ENCODE measurements around the gene AFTPH. TPM values are rescaled to one million over a fixed set of nuclear protein-coding genes. Genes with fewer than 3 reads are reported as not detected.

The AFTPH gene, protein sequence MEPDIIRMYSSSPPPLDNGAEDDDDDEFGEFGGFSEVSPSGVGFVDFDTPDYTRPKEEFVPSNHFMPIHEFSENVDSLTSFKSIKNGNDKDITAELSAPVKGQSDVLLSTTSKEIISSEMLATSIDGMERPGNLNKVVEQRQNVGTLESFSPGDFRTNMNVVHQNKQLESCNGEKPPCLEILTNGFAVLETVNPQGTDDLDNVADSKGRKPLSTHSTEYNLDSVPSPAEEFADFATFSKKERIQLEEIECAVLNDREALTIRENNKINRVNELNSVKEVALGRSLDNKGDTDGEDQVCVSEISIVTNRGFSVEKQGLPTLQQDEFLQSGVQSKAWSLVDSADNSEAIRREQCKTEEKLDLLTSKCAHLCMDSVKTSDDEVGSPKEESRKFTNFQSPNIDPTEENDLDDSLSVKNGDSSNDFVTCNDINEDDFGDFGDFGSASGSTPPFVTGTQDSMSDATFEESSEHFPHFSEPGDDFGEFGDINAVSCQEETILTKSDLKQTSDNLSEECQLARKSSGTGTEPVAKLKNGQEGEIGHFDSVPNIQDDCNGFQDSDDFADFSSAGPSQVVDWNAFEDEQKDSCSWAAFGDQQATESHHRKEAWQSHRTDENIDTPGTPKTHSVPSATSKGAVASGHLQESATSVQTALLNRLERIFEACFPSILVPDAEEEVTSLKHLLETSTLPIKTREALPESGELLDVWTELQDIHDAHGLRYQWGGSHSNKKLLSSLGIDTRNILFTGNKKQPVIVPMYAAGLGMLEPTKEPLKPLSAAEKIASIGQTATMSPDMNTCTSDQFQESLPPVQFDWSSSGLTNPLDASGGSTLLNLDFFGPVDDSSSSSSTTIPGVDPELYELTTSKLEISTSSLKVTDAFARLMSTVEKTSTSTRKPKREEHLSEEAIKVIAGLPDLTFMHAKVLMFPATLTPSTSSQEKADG
- total RNA-seq (2022; extraction: Qiagen RNA extraction; ENCODE audit: low read depth), result 21.4 to 29.2 TPM (median 24.5 TPM) in 5 replicates

DNA sequence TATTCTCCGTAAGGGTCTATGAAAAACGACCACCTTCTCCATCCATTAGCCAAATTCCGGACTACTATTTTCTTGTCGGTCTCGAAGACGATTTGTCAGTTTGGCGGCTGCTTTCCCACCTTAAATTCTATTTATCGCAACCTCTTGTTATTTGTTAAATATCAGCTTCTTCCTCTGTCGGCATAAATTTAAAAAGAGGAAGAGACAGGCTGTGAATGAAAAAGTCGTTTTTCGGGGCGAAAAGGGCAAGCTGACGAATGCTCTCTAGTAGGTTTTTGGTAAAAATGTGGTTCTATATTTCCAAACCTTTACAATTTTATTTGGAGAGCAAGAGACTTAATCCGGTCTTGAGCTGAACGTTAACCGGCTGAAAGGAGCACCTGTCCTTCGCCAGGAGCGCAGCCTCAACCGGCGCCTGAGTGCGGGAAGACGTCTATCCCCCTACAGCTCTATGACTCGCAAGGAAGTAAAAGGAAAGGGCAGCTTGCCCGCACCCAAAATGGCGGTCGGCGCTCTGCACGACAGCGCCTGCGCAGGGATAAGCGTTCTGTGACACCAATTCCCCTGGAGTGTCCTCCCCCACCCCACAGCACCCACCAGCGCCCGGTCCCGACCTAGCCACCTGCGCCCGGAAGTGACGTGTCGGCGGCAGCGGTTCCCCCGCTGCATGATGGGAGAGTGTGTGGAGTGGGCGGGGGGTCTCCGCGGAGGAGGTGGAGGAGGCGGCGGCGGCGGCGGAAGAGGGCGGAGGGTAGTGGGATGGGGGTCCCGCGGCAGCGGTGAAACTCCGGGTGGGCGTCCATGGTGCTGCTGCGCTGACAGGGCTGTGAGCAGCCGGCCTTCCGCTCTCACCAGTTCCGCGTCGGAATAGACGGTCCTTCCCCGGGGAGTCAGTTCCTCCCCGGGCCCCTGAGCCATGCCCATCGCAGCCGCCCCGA, at the start of gene AFTPH:
Gene AFTPH (plus strand): TSS at position 663 of the 938 bp plus-strand sequence. CDS start 27,147 bp downstream, outside the sequence.

Other genes with a start within 250 kb of the AFTPH start
- 8.4 to 14.5 TPM (median 9.8 TPM) in 5 replicates for gene LGALSL, start 70.2 kb upstream of the AFTPH start, total RNA-seq (2022; extraction: Qiagen RNA extraction; ENCODE audit: low read depth)
- 13.4 to 21.0 TPM (median 17.0 TPM) in 5 replicates for gene SERTAD2, start 129.6 kb downstream of the AFTPH start, total RNA-seq (2022; extraction: Qiagen RNA extraction; ENCODE audit: low read depth)